COLO668 (cell line): ENCODE measurements around the gene P2RX3.

ENCODE experiments used
- DNase-seq: peaks from one replicate; lab custom pipeline; 2025; ENCODE audit not compliant: unreplicated experiment; lab: John Stamatoyannopoulos, UW

P2RX3 gene

GRCh38 chr11:57368845-57369232, 30.7 kb downstream of the P2RX3 start:
- no peak for DNase-seq

GRCh38 chr11:57370251-57370650, 32.1 kb downstream of the P2RX3 start:
- no peak for DNase-seq

- no peak for DNase-seq
These were observed 32.8 kb downstream of the P2RX3 start for GRCh38 chr11:57370941-57371340.

- no peak for DNase-seq
These were observed 35.0 kb downstream of the P2RX3 start for GRCh38 chr11:57373146-57373545.

- DNase-seq: no peak
These were observed 36.8 kb downstream of the P2RX3 start for GRCh38 chr11:57374966-57375365.

GRCh38 chr11:57375490-57375889, 37.3 kb downstream of the P2RX3 start:
- no peak for DNase-seq

GRCh38 chr11:57376095-57377090, 38.2 kb downstream of the P2RX3 start:
- DNase-seq: no peak

- no peak for DNase-seq
These were observed 39.0 kb downstream of the P2RX3 start for GRCh38 chr11:57377107-57377506.

GRCh38 chr11:57378186-57378585, 40.0 kb downstream of the P2RX3 start:
- DNase-seq: no peak

- DNase-seq: no peak
These were observed 41.6 kb downstream of the P2RX3 start for GRCh38 chr11:57379732-57380131.

- DNase-seq: no peak
These were observed 42.8 kb downstream of the P2RX3 start, which contains the start of gene PRG3 for GRCh38 chr11:57380975-57381374. Gene PRG3, minus strand, starts transcription at chr11:57381150. Its CDS starts 442 bp downstream, at chr11:57380708.

- DNase-seq: no peak
These were observed 48.2 kb downstream of the P2RX3 start for GRCh38 chr11:57386178-57386940.

- no peak for DNase-seq
These were observed 49.3 kb downstream of the P2RX3 start for GRCh38 chr11:57387289-57388030.

GRCh38 chr11:57390535-57390934, 52.4 kb downstream of the P2RX3 start, which contains the start of gene PRG2:
Gene PRG2, minus strand, starts transcription at chr11:57390650. Its CDS starts 706 bp downstream, at chr11:57389944.
- DNase-seq: no peak

GRCh38 chr11:57391111-57391510, 53.0 kb downstream of the P2RX3 start:
- DNase-seq: no peak

GRCh38 chr11:57391539-57391938, 53.4 kb downstream of the P2RX3 start:
- DNase-seq: no peak

- DNase-seq: no peak
These were observed 54.1 kb downstream of the P2RX3 start for GRCh38 chr11:57392066-57392762.

- no peak for DNase-seq
These were observed 54.6 kb downstream of the P2RX3 start for GRCh38 chr11:57392763-57393105.

GRCh38 chr11:57394203-57394965, 56.2 kb downstream of the P2RX3 start:
- no peak for DNase-seq
